ENCODE results near the gene CES5A.
"Not testable (repeated sequence)": the region's sequence is repeated elsewhere in the genome, so short reads cannot be mapped to it uniquely, and the experiment has no call there.

Gene CES5A

GRCh38 chr16:55828680-55829079 is 46.5 kb downstream of the CES5A start:
- DNase-seq (ENCODE audit: low spot score) = no peak

- DNase-seq (ENCODE audit: low spot score) = no peak
These were observed 50.0 kb downstream of the CES5A start for GRCh38 chr16:55825115-55825728.

GRCh38 chr16:55824473-55825000 is 50.6 kb downstream of the CES5A start:
- DNase-seq (ENCODE audit: low spot score) = no peak

- DNase-seq (ENCODE audit: low spot score) = no peak
These were observed 52.8 kb downstream of the CES5A start for GRCh38 chr16:55822280-55822810.

- DNase-seq (ENCODE audit: low spot score) = no peak
These were observed 54.0 kb downstream of the CES5A start for GRCh38 chr16:55821210-55821609.

GRCh38 chr16:55820615-55821014 is 54.6 kb downstream of the CES5A start:
- DNase-seq (ENCODE audit: low spot score) = no peak

- DNase-seq (ENCODE audit: low spot score) = no peak
These were observed 57.8 kb downstream of the CES5A start for GRCh38 chr16:55817236-55817912.

GRCh38 chr16:55816222-55816621 is 59.0 kb downstream of the CES5A start:
- DNase-seq (ENCODE audit: low spot score) = not testable (repeated sequence)

GRCh38 chr16:55815320-55815719 is 59.9 kb downstream of the CES5A start:
- DNase-seq (ENCODE audit: low spot score) = no peak

- DNase-seq (ENCODE audit: low spot score) = not testable (repeated sequence)
These were observed 61.0 kb downstream of the CES5A start for GRCh38 chr16:55814174-55814573.

- DNase-seq (ENCODE audit: low spot score) = not testable (repeated sequence)
These were observed 61.4 kb downstream of the CES5A start for GRCh38 chr16:55813730-55814129.

GRCh38 chr16:55812951-55813350 is 62.2 kb downstream of the CES5A start:
- DNase-seq (ENCODE audit: low spot score) = no peak

GRCh38 chr16:55811811-55812210 is 63.4 kb downstream of the CES5A start:
- DNase-seq (ENCODE audit: low spot score) = no peak

GRCh38 chr16:55810451-55810961 is 64.7 kb downstream of the CES5A start:
- DNase-seq (ENCODE audit: low spot score) = no peak

- DNase-seq (ENCODE audit: low spot score) = no peak
These were observed 65.3 kb downstream of the CES5A start for GRCh38 chr16:55809851-55810250.

- no peak for DNase-seq (ENCODE audit: low spot score)
These were observed 65.8 kb downstream of the CES5A start for GRCh38 chr16:55809386-55809785.

GRCh38 chr16:55808286-55808685 is 66.9 kb downstream of the CES5A start:
- not testable (repeated sequence) for DNase-seq (ENCODE audit: low spot score)

GRCh38 chr16:55805104-55805503 is 70.1 kb downstream of the CES5A start:
- not testable (repeated sequence) for DNase-seq (ENCODE audit: low spot score)

- not testable (repeated sequence) for DNase-seq (ENCODE audit: low spot score)
These were observed 71.5 kb downstream of the CES5A start for GRCh38 chr16:55803681-55804080.
